HEK293T (cell line): ENCODE measurements around the gene DGKQ.

Source experiments
- CTCF ChIA-PET: fragments of 350-600 bp; formaldehyde crosslinking; extraction: SDS; loops from one replicate; lab custom pipeline; 2021; ENCODE audit warnings: antibody characterized with exemption, inconsistent platforms; lab: Yijun Ruan, JAX
- POLR2A ChIA-PET: fragments of 350-600 bp; formaldehyde crosslinking; extraction: SDS; loops from one replicate; lab custom pipeline; 2020; ENCODE audit warnings: antibody characterized with exemption, inconsistent platforms; lab: Yijun Ruan, JAX
- DNase-seq: peaks from one replicate; pipeline ENCODE4 v3.0.0; 2012; ENCODE audit warnings: mixed read lengths; ENCODE audit errors: extremely low spot score
- ARNT ChIP-seq: fragments of 450-650 bp; IDR thresholded peaks from 2 replicates; pipeline ENCODE4 v1.6.1; 2017; ENCODE audit warnings: mild to moderate bottlenecking
- BHLHE40 ChIP-seq: fragments of 450-650 bp; IDR thresholded peaks from 2 replicates; pipeline ENCODE4 v1.6.1; 2016; ENCODE audit warnings: mild to moderate bottlenecking, moderate library complexity, borderline replicate concordance
- CTBP1 ChIP-seq: fragments of 450-650 bp; IDR thresholded peaks from 2 replicates; pipeline ENCODE4 v1.6.1; 2016; ENCODE audit warnings: borderline replicate concordance
- ELF4 ChIP-seq: fragments of 450-650 bp; IDR thresholded peaks from 2 replicates; pipeline ENCODE4 v1.6.1; 2017; ENCODE audit warnings: antibody characterized with exemption
- FOXA1 ChIP-seq: fragments of 450-650 bp; IDR thresholded peaks from 2 replicates; pipeline ENCODE4 v1.6.1; 2016; ENCODE audit warnings: mild to moderate bottlenecking
- FOXK2 ChIP-seq: fragments of 450-650 bp; IDR thresholded peaks from 2 replicates; pipeline ENCODE4 v1.6.1; 2016; ENCODE audit warnings: mild to moderate bottlenecking
- FOXM1 ChIP-seq: fragments of 450-650 bp; IDR thresholded peaks from 2 replicates; pipeline ENCODE4 v1.6.1; 2017; ENCODE audit warnings: mild to moderate bottlenecking, borderline replicate concordance
- HDGF ChIP-seq: fragments of 450-650 bp; IDR thresholded peaks from 2 replicates; pipeline ENCODE4 v1.6.1; 2017; ENCODE audit warnings: antibody characterized with exemption, borderline replicate concordance
- L3MBTL2 ChIP-seq: fragments of 450-650 bp; conservative IDR thresholded peaks from 2 replicates; pipeline ENCODE4 v1.6.1; 2016; ENCODE audit warnings: mild to moderate bottlenecking
- LEF1 ChIP-seq: fragments of 450-650 bp; IDR thresholded peaks from 2 replicates; pipeline ENCODE4 v1.6.1; 2017; ENCODE audit warnings: mild to moderate bottlenecking, borderline replicate concordance
- NFRKB ChIP-seq: fragments of 450-650 bp; IDR thresholded peaks from 2 replicates; pipeline ENCODE4 v1.6.1; 2016; ENCODE audit warnings: mild to moderate bottlenecking, moderate library complexity
- SP1 ChIP-seq: fragments of 450-650 bp; IDR thresholded peaks from 2 replicates; pipeline ENCODE4 v1.6.1; 2017
- SUZ12 ChIP-seq: fragments of 450-650 bp; IDR thresholded peaks from 2 replicates; pipeline ENCODE4 v1.6.1; 2016; ENCODE audit warnings: mild to moderate bottlenecking
- TARDBP ChIP-seq: fragments of 450-650 bp; IDR thresholded peaks from 2 replicates; pipeline ENCODE4 v1.6.1; 2016
- ZNF384 ChIP-seq: fragments of 450-650 bp; IDR thresholded peaks from 2 replicates; pipeline ENCODE4 v1.6.1; 2016
- TF ChIP-seq, protein P1 (sequence below): fragments of 450-650 bp; IDR thresholded peaks from 2 replicates; pipeline ENCODE4 v1.6.1; 2016

DGKQ gene

GRCh38 chr4:1014291-1015167 lies 41.2 kb upstream of the DGKQ start:
- POLR2A ChIA-PET: interaction anchor here (1.0 kb wide), 1 partner anchor 27 kb away, joined by 3 read pairs; no protein-coding TSS in a partner anchor
- DNase-seq: no peak
- TF ChIP-seq HDGF (no peak), SUZ12 (no peak), FOXK2 (no peak), ZNF384 (no peak), NFRKB (no peak), TARDBP (no peak), SP1 (no peak), FOXM1 (no peak), L3MBTL2 (no peak), FOXA1 (no peak), ELF4 (no peak), ARNT (no peak), LEF1 (no peak), BHLHE40 (no peak), CTBP1 (no peak)
- TF ChIP-seq, protein P1, sequence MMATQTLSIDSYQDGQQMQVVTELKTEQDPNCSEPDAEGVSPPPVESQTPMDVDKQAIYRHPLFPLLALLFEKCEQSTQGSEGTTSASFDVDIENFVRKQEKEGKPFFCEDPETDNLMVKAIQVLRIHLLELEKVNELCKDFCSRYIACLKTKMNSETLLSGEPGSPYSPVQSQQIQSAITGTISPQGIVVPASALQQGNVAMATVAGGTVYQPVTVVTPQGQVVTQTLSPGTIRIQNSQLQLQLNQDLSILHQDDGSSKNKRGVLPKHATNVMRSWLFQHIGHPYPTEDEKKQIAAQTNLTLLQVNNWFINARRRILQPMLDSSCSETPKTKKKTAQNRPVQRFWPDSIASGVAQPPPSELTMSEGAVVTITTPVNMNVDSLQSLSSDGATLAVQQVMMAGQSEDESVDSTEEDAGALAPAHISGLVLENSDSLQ: no peak
- CTCF ChIA-PET: no interaction called here

GRCh38 chr4:1013225-1014073 lies 40.1 kb upstream of the DGKQ start:
- no peak for DNase-seq
- POLR2A ChIA-PET: interaction anchor here (1.0 kb wide), 1 partner anchor 26 kb away, joined by 3 read pairs; no protein-coding TSS in a partner anchor
- TF ChIP-seq ELF4: no peak
- no peak for TF ChIP-seq LEF1
- no peak for TF ChIP-seq TARDBP
- no peak for TF ChIP-seq HDGF
- TF ChIP-seq NFRKB: no peak
- no peak for TF ChIP-seq SP1
- TF ChIP-seq FOXK2: no peak
- TF ChIP-seq CTBP1: no peak
- no peak for TF ChIP-seq BHLHE40
- no peak for TF ChIP-seq SUZ12
- no peak for TF ChIP-seq FOXM1
- TF ChIP-seq FOXA1: no peak
- no peak for TF ChIP-seq ARNT
- TF ChIP-seq, protein P1: no peak
- CTCF ChIA-PET: no interaction called here

DNA sequence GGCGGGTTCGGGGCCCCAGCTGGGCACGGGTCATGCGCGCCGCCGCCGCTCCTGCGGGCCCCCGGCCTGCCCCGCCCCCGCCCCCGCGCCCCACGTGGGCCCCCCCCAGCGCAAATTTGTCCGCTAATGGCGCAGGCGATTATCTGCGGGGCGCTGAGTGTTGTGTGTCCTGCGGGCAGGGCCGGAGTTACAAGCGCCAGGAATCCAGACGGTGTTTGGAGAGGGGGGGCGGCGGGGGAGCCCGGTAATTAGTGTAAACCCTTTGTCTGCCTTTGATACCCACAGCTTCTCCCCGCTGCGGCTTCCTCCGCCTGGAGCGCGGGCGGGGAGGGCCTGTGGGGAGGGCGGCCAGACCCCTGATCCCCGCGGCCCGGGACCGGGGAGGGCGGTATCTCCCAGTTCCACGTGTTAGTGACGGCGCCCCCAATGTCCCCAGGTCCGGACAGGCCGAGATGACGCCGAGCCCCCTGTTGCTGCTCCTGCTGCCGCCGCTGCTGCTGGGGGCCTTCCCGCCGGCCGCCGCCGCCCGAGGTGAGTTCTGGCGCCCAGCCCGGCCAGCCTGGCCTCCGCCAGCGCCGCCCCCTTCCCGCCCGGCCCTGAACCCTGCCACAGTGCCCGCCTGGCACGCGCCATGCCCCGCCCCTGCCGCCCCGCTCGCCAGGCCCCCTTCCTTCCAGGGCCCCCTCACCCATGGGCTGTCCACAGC lies 38.8 kb upstream of the DGKQ start:
- no peak for TF ChIP-seq LEF1
- ChIA-PET POLR2A (no interaction called here), CTCF (no interaction called here)
- no peak for DNase-seq

DNA sequence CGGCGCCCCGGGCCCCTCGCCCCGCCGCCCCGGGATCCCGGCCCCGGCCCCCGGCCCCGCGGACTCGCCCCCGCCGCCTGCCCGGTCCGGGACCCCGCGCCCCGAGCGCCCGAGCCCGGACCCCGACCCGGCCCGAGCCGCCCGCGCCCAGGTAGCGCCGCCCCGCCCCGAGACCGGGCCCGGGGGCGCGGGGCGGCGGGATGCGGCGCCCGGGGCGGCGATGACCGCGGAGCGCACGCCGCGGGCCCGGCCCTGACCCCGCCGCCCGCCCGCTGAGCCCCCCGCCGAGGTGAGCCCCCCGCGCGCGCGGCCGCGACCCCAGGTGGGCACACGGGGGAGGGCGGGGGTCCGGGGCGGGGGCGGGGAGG lies 38.3 kb upstream of the DGKQ start:
- TF ChIP-seq NFRKB: no peak
- TF ChIP-seq, protein P1: no peak
- no peak for TF ChIP-seq FOXA1
- ChIA-PET POLR2A (no interaction called here), CTCF (no interaction called here)
- DNase-seq: no peak

GRCh38 chr4:1011022-1011665 lies 37.8 kb upstream of the DGKQ start, which contains the start of gene FGFRL1:
TSS of gene FGFRL1 (plus strand) at chr4:1011626. CDS start at chr4:1012486, 860 bp downstream.
- ChIA-PET CTCF (no interaction called here), POLR2A (interaction anchor here (0.7 kb wide), 1 partner anchor 79 kb away, joined by 4 read pairs; the partner anchor contains the start of genes GAK and TMEM175)
- TF ChIP-seq LEF1: no peak
- no peak for TF ChIP-seq NFRKB
- no peak for TF ChIP-seq ARNT
- TF ChIP-seq HDGF: no peak
- no peak for TF ChIP-seq FOXK2
- no peak for TF ChIP-seq TARDBP
- TF ChIP-seq FOXM1: no peak
- no peak for TF ChIP-seq ZNF384
- TF ChIP-seq FOXA1: no peak
- no peak for TF ChIP-seq BHLHE40
- TF ChIP-seq SUZ12: no peak
- no peak for TF ChIP-seq ELF4
- TF ChIP-seq L3MBTL2: no peak
- no peak for TF ChIP-seq CTBP1
- TF ChIP-seq, protein P1: no peak
- TF ChIP-seq SP1: no peak
- peak; percentile 94 for DNase-seq
